ENCODE results near the gene UMODL1.

The UMODL1 gene

GRCh38 chr21:42079939-42080787, 9.0 kb downstream of the UMODL1 start:
- DNase-seq (ENCODE audit: low read depth in 2 of 2) = no peak

GRCh38 chr21:42080788-42081083, 9.6 kb downstream of the UMODL1 start:
- no peak for DNase-seq (ENCODE audit: low read depth in 2 of 2)

GRCh38 chr21:42081138-42081537, 10.0 kb downstream of the UMODL1 start:
- DNase-seq (ENCODE audit: low read depth in 2 of 2) = no peak

- DNase-seq (ENCODE audit: low read depth in 2 of 2) = no peak
Measured at GRCh38 chr21:42081931-42082381, 10.8 kb downstream of the UMODL1 start.

GRCh38 chr21:42082501-42083360, 11.6 kb downstream of the UMODL1 start:
- no peak for DNase-seq (ENCODE audit: low read depth in 2 of 2)

- DNase-seq (ENCODE audit: low read depth in 2 of 2) = no peak
Measured at GRCh38 chr21:42083361-42083690, 12.2 kb downstream of the UMODL1 start.

GRCh38 chr21:42084079-42084478, 13.0 kb downstream of the UMODL1 start:
- DNase-seq (ENCODE audit: low read depth in 2 of 2) = no peak

- DNase-seq (ENCODE audit: low read depth in 2 of 2) = no peak
Measured at GRCh38 chr21:42085246-42086077, 14.3 kb downstream of the UMODL1 start.

- no peak for DNase-seq (ENCODE audit: low read depth in 2 of 2)
Measured at GRCh38 chr21:42086969-42087368, 15.9 kb downstream of the UMODL1 start.

- no peak for DNase-seq (ENCODE audit: low read depth in 2 of 2)
Measured at GRCh38 chr21:42088148-42088547, 17.0 kb downstream of the UMODL1 start.

GRCh38 chr21:42088658-42089057, 17.5 kb downstream of the UMODL1 start:
- DNase-seq (ENCODE audit: low read depth in 2 of 2) = no peak

GRCh38 chr21:42089093-42089631, 18.0 kb downstream of the UMODL1 start:
- no peak for DNase-seq (ENCODE audit: low read depth in 2 of 2)

- no peak for DNase-seq (ENCODE audit: low read depth in 2 of 2)
Measured at GRCh38 chr21:42089665-42090310, 18.7 kb downstream of the UMODL1 start.

- no peak for DNase-seq (ENCODE audit: low read depth in 2 of 2)
Measured at GRCh38 chr21:42091899-42092508, 20.9 kb downstream of the UMODL1 start.

GRCh38 chr21:42092771-42093170, 21.7 kb downstream of the UMODL1 start:
- no peak for DNase-seq (ENCODE audit: low read depth in 2 of 2)

GRCh38 chr21:42093186-42093585, 22.1 kb downstream of the UMODL1 start:
- DNase-seq (ENCODE audit: low read depth in 2 of 2) = no peak

GRCh38 chr21:42093991-42094421, 22.9 kb downstream of the UMODL1 start:
- no peak for DNase-seq (ENCODE audit: low read depth in 2 of 2)

GRCh38 chr21:42094811-42095210, 23.7 kb downstream of the UMODL1 start:
- DNase-seq (ENCODE audit: low read depth in 2 of 2) = no peak

GRCh38 chr21:42095581-42095980, 24.5 kb downstream of the UMODL1 start:
- no peak for DNase-seq (ENCODE audit: low read depth in 2 of 2)

GRCh38 chr21:42096566-42096965, 25.4 kb downstream of the UMODL1 start:
- DNase-seq (ENCODE audit: low read depth in 2 of 2) = no peak

- no peak for DNase-seq (ENCODE audit: low read depth in 2 of 2)
Measured at GRCh38 chr21:42097274-42097673, 26.2 kb downstream of the UMODL1 start.

All from stimulated activated CD4-positive, alpha-beta T cell treated with anti-CD3 and anti-CD28 coated beads, Interleukin-15, amount 100 ng/mL, for 48 hours (primary cell).